ENCODE measurements around the gene ELMOD2.

The ELMOD2 gene

GRCh38 chr4:140581078-140581477 is 57.1 kb downstream of the ELMOD2 start:
- no peak for DNase-seq

GRCh38 chr4:140584439-140584838 is 60.5 kb downstream of the ELMOD2 start:
- no peak for DNase-seq

GRCh38 chr4:140595065-140595464 is 71.1 kb downstream of the ELMOD2 start:
- no peak for DNase-seq

- no peak for DNase-seq
These were observed 76.4 kb downstream of the ELMOD2 start for GRCh38 chr4:140600408-140600807.

GRCh38 chr4:140602714-140603113 is 78.7 kb downstream of the ELMOD2 start:
- no peak for DNase-seq

- no peak for DNase-seq
These were observed 79.3 kb downstream of the ELMOD2 start for GRCh38 chr4:140603286-140603685.
